Tibial nerve (tissue), 4 donors: ENCODE results near the gene DPY19L1.
"Not testable (repeated sequence)": the region's sequence is repeated elsewhere in the genome, so short reads cannot be mapped to it uniquely, and the experiment has no call there.

ENCODE experiments used
- EP300 ChIP-seq, 2 donors: sonication (generic); formaldehyde crosslinking; IDR thresholded peaks; one replicate each; pipeline ENCODE4 v1.6.1; 2017; ENCODE audit warnings: antibody characterized with exemption in 2 of 2, mild to moderate bottlenecking in 1 of 2
- POLR2A ChIP-seq, 2 donors: fragments of 450-650 bp; IDR thresholded peaks; one replicate each; pipeline ENCODE4 v1.6.1; 2017; ENCODE audit warnings: antibody characterized with exemption in 2 of 2, mild to moderate bottlenecking in 2 of 2, moderate library complexity in 2 of 2
- TF ChIP-seq, protein P1 (sequence below), 5 experiments: fragments of 200-600 bp in 3 of 5; fragments of 450-650 bp in 2 of 5; sonication (generic) in 3 of 5; IDR thresholded peaks; one replicate each; pipeline ENCODE4 v1.5.1; 2016 to 2019; ENCODE audit warnings: antibody characterized with exemption in 5 of 5, mild to moderate bottlenecking in 3 of 5, moderate library complexity in 2 of 5

DNA sequence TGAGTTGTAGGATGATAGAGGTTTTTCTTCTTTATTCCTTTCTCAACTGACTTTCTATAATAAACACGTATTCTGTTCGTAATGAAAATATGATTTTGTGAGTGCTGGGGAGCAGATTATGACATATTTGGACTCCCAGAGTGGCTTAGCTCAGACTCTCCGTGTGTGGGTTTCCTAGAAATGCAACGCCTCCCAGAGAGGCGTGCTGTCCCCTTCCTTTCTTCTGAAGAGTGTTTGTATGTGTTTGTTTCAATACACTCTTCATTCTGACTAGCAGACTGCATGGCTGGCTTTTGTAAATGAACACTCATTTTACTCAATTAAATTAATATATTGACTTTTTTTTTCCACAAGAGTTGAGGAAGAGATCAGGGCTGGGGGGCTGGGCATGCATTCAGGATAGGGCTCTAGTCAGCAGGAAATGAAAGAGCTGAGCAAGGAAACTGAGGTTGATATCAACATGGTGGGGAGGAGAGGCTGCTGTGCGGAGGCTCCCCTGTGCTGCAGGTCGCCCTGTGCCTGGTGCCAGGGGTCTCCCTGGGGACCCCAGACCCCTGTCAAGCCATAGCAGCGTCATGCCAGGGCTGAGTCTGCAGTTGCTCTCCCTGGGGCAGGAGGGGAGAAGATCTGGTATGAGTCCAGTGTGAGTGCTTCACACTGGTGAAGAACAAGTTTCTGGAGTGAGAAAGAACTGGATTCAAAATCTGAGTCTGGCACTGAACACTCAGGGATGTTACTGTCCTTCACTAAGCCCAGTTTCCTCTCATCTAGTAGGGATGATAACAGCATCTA is 158.1 kb downstream of the DPY19L1 start:
- TF ChIP-seq, protein P1, sequence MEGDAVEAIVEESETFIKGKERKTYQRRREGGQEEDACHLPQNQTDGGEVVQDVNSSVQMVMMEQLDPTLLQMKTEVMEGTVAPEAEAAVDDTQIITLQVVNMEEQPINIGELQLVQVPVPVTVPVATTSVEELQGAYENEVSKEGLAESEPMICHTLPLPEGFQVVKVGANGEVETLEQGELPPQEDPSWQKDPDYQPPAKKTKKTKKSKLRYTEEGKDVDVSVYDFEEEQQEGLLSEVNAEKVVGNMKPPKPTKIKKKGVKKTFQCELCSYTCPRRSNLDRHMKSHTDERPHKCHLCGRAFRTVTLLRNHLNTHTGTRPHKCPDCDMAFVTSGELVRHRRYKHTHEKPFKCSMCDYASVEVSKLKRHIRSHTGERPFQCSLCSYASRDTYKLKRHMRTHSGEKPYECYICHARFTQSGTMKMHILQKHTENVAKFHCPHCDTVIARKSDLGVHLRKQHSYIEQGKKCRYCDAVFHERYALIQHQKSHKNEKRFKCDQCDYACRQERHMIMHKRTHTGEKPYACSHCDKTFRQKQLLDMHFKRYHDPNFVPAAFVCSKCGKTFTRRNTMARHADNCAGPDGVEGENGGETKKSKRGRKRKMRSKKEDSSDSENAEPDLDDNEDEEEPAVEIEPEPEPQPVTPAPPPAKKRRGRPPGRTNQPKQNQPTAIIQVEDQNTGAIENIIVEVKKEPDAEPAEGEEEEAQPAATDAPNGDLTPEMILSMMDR (IDR thresholded peaks at IDR 0.05), result not testable (repeated sequence)
- TF ChIP-seq EP300, POLR2A (IDR thresholded peaks at IDR 0.05): not testable (repeated sequence)
